NCI-H526 (cell line): Measurements from ENCODE around the gene LILRB2.
"Not testable (repeated sequence)": the region's sequence is repeated elsewhere in the genome, so short reads cannot be mapped to it uniquely, and the experiment has no call there.

Experiments used
- DNase-seq, 2 experiments: peaks; one replicate each; lab custom pipeline; 2025; lab: John Stamatoyannopoulos, UW

Gene LILRB2

DNA sequence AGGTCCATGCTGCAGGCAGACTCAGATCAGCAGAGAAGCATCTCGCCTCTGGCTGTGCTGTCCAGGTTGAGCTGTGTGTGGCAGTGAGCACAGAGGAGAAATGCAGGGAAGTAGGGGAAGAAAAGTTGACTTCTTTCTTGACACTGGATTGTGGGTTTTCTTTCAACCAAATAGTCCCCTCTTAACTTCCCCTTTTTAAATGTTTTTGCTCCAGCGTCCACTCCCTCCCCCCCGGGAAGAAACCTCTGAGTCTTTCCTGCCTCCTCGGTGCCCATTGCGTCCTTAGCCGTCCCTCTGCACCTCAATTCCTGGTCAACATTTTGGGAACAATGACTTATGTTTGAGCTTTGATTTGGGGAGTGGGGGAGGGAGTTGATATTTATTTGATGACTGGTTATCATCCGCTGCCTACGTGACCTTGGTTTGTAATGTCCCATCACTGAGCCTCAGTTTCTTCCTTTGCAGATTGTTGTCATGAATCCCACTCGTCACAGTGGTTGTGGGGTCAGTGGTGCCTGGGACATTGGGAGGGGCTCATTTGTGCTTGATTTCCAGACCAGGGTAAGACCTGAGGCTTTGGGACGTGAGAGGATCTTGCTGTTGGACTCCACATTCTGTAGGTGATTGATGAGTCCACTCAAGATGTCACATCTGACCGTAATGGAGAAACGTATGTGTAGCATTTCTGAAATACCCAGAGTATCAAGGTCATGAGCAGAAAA, at the start of gene LILRB2:
LILRB2 (minus strand) TSS at position 104 of the 722 bp plus-strand sequence. CDS start 614 bp downstream, outside the sequence.
- no peak for DNase-seq

DNA sequence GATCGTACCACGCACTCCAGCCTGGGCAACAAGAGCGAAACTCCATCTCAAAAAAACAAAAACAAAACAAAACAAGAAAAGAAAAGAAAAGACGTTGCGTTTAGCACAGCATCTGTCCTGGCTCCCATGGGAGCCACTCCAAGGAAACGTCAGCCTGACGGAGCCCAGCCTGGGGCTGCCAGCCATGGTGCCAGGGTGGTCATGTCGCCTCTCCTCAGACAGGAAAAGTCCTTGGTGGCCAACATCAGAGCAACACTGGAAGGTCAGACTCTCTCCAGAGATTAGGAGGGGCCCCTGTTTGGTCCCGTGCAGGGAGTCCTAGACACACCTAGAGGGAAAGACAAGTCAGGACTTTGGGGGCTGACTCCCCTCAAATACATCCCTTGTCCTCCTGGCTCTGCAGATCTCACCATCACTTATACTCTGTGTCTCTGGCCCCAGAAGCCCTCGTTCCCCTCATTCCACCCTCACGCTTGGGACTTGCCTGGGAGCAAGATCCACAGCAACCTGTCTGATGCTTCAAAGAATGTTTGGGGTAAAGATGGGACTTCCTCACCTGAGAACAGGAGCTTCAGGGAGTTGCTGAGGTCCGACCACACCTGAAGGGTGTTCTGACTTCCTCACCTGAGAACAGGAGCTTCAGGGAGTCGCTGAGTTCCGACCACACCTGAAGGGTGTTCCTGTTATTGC, 48.7 kb upstream of the LILRB2 start:
- DNase-seq, result no peak

GRCh38 chr19:54328781-54329180, 47.9 kb upstream of the LILRB2 start:
- DNase-seq, result not testable (repeated sequence)

- no peak for DNase-seq
These were observed 44.7 kb upstream of the LILRB2 start for GRCh38 chr19:54325631-54326030.

DNA sequence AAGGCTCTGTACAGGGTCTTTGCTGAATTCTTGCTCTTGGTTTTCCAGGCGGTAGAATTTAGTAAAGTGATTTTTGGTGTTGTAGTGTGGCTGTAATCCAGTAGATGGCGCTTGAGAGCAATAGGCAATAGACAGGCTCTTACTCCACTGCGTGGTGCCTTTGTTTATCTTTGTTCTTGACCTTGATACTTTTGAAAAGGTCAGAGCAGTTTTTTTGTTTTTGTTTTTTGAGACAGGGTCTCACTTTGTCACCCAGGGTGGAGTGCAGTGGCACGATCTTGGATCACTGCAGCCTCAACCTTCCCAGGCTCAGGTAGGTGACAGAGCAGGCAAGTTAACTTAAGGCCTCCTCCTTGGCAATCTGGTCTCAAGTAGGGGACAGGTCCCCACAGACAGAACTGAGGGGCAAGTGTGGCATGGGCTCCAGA, 44.3 kb upstream of the LILRB2 start:
- peak in 1 of 2 experiments; percentile 67 for DNase-seq

GRCh38 chr19:54324071-54324470, 43.2 kb upstream of the LILRB2 start:
- DNase-seq, result no peak

- DNase-seq, result not testable (repeated sequence)
These were observed 42.0 kb upstream of the LILRB2 start for GRCh38 chr19:54322934-54323333.

- not testable (repeated sequence) for DNase-seq
These were observed 41.4 kb upstream of the LILRB2 start for GRCh38 chr19:54322295-54322694.

DNA sequence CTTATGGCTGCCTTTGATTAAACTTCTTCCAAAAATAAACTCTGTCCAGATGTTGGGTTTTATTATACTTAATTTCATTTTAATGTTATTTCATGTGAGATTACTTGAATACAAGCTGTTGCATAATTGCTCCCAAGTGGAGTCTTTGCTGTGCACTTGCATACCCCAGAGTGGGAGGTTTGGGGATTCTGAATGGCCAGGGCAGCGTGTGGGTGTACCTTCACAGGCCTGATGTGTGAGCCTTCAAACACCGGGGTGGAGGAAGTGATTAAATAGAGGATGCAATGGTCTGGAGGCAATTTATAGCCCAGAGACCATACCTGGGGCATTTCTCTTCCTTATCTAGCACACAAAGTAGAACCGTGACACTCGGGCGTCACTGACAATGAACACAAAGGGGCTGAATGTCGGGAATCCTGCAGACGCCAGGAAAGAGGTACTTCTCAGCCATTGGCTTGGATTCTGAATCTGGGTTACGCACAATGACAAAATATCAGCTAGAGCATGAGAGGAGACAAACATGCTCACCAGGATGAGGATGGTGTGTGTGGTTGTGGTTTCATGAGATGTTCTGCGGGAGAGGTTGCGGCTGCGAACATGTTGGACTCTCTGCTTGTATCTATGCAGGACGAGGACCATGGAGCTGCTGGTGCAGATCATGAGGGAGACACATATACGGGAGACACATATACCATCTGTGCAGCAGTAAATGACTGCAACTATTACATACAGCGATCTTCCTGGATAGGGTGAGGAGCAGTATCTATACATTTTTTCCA, 39.2 kb upstream of the LILRB2 start:
- no peak for DNase-seq

DNA sequence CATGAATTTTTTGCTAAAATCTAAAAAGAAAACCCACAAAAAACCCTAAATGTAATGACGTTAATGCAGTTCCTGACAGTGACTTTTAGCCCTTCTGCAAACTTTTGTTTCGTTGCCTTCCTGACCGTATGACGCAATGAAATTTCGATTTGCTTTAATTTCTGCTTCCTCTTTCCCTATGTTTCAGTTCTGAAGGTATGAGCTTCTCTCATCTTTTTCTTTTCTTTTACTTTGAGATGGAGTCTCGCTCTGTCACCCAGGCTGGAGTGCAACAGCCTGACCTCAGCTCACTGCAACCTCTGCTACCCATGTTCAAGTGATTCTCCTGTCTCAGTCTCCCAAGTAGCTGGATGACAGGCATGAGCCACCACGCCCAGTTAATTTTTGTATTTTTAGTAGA, 38.1 kb upstream of the LILRB2 start:
- DNase-seq, result no peak

GRCh38 chr19:54317965-54318240, 37.0 kb upstream of the LILRB2 start:
- no peak for DNase-seq

DNA sequence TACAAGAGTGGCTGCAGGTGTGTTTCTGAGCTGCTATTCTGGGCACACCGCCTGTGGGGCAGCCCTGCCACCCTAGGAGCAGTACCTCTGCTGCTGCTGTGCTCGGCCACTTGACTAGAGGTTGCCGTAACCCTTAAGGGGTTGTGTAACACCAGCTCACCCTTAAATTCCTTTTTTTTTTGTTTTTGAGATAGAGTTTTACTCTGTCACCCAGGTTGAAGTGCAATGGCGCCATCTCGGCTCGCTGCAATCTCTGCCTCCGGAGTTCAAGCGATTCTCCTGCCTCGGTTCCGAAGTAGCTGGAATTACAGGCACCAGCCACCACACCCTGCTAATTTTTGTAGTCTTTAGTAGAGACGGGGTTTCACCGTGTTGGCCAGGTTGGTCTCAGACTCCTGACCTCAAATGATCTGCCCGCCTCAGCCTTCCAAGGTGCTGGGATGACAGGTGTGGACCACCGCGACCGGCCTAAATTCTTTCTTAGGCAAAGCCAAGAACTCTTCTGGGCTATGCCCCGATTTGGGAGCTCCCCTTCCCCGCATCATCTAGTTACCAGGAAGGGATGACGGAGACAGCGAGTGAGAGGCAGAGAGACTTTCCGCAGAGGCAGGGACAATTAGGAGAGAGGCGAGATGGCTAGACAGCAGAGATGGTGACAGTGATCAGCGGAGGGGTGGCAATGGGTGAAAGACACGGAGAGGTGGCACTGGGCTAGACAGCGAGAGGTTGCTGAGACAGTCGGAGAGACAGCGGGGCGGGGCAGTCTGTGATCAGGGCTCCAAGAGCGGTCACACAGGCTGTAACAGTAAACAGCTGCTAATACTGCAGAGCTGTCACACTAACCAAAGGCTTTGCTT, 36.4 kb upstream of the LILRB2 start:
- DNase-seq, result no peak

- peak in 1 of 2 experiments; percentile 73 for DNase-seq
These were observed 35.8 kb upstream of the LILRB2 start for GRCh38 chr19:54316746-54317107.

- DNase-seq, result no peak
These were observed 35.0 kb upstream of the LILRB2 start for GRCh38 chr19:54315956-54316355.

DNA sequence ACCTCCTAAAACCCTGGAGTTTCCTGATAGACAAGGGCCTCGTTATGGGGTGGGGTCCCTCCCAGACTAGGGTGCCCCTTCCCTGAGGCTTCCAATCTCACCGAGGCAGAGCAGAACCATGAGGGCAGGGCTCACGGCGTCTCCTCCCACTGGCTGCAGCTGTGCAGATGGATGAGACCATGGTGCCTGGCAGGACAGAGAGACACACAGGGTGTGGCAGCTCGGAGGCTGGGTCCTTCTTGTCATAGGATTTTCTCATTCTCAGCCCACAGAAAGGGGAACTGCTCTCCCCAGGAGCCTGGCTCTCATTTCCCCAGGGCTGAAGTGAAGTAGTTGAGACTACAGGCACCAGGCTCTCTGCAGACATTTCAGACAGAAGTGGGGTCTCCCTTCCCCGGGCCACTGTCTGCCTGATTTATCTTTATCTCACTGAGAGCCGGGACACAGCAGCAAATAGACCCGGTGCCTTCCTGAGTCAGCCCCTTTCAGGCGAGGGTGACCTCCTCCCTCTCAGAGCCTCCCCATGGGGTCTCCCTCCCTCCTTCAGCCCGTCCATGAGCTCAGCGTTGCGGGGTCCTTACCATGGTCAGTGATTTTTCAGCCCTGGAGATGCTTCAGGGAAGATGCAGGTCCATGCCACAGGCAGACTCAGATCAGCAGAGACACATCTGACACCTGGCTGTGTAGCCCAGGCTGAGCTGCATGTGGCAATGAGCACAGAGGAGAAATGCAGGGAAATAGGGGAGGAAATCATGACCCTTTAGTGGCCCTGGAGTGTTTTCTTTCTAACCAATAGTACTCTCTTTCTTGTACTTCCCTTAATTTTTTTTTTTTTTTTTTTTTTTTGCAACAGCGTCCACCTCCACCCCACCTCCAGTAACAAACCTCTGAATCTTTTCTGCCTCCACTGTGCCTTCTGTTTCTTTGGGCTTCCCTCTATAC, 31.8 kb upstream of the LILRB2 start, which contains the start of gene LILRA5:
LILRA5 (minus strand) TSS at position 731 of the 942 bp plus-strand sequence; CDS start at position 584, 147 bp downstream.
- DNase-seq, result no peak

- no peak for DNase-seq
These were observed 31.1 kb upstream of the LILRB2 start for GRCh38 chr19:54312011-54312410.

GRCh38 chr19:54311486-54311885, 30.6 kb upstream of the LILRB2 start:
- DNase-seq, result no peak

GRCh38 chr19:54310543-54310942, 29.6 kb upstream of the LILRB2 start:
- no peak for DNase-seq

DNA sequence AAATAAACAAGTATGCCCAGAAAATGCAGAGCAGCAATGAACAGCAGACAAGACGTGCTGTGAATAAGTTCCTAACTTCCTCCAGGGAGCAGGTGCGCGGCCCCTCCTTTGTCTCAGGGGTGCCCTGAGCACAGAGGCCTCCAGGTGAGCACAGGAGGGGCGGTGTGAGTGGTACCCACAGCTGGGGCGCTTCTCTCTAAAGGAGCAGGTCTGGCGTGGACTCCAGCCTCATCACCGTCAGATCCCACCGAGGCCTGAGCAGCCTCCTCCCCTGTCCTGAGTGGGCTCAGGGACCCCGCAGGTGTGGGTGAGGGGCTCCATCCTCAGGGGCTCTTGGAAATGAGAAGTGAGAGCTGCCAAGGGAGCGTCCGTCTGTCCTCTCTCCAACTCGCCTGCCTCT, 28.9 kb upstream of the LILRB2 start:
- no peak for DNase-seq

DNA sequence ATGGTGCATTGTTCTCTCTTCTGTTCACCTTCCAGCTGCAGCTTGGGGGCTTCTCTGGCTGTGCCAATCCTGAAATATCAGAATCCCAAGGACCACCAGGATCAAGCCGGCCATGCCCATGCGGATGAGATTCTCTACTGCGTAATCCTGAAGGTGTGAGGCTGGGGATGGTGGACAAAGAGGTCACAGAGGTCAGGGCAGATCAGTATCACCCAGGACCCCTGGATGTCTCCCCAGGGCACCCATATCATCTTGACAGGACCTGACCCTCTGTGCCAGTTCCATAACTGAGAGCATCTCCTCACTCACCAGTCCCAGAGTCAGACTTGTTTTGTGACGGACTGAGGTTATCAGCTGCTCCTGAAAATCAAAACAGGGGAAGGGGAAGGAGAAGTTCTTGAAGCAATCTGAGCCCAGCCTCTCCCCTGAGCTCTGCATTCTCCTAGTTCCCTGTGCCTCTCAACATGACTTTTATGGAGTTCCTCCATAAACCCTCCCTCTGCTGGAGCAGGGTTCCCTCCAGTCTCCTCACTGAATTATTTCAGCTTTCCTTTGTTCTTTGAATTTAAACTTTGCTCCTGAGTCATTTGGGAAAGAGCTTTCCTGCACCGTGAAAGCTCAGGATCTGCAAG, 26.6 kb upstream of the LILRB2 start:
- no peak for DNase-seq
